Measurements from ENCODE around the gene ABCE1. TPM values are rescaled to one million over a fixed set of nuclear protein-coding genes. Genes with fewer than 3 reads are reported as not detected.
A peak's percentile ranks its signal among the peaks of the same experiment; 100 is the strongest.

Gene ABCE1
- 76.8 and 91.9 TPM in 2 replicates for total RNA-seq
- 84.8 and 105 TPM in 2 replicates for polyA plus RNA-seq
- polyA plus RNA-seq (2012), result 55.6 and 59.4 TPM in 2 replicates
- polyA minus RNA-seq (ENCODE audit: low replicate concordance), result 25.0 and 28.1 TPM in 2 replicates

DNA sequence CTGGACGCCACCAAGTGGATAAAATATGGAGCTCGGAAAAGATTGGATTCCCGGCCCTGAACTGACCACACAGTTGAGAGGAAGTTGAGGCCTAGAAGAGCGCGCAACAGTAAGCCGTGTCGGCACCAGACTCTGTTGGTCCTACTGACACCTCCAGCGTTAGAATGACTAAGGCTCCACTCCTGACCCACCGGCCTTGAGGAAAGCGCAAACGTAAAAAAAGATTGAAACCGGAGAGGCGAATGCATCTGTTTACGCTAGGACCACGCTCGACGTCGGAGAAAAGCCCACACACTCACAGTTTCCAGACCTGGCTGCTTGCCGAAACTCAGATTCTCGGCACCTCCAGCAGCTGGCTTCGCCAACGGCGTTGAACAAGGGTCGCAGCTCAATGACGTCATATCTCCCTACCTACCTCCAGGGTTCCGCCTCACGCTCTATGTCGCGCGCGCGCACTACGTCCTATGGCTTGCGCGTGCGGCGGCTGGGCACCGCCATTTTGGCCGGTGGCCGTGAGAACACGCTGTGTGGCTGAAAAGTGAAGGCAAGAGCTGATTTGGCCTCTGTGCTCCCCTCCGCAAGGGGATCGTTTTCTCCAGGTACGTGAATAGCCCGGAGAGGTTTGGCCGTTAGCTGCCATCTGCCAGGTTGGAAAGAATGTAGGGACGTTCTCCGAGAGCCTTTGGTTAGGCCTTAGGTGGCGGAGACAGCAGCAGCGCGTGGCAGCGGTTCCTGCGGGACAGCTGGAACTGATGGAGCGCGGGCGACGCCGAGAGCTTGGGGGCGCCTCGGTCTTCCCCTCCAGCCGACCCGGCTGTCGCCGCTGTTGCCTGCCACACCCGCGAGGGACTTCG, at the start of gene ABCE1, which contains the start of gene ANAPC10:
Gene ABCE1 (plus strand): TSS at position 491 of the 854 bp plus-strand sequence. CDS start 6,102 bp downstream, outside the sequence.
Gene ANAPC10 (minus strand): TSS at position 376 of the 854 bp plus-strand sequence. CDS start 2,097 bp downstream, outside the sequence.
- no peak for TF ChIP-seq EZH2 (IDR thresholded peaks at IDR 0.05; ENCODE audit: low read length, missing control alignments)
- TF ChIP-seq CTCF (conservative IDR thresholded peaks at IDR 0.05 in 1 of 2, IDR thresholded peaks at IDR 0.05 in 1 of 2; ENCODE audit: low read depth in 1 of 2, low read length in 2 of 2), result peak; percentile 50 to 53
- Histone ChIP-seq H3K4me3 (replicated peaks in 1 of 4; ENCODE audit: control extremely low read depth in 1 of 4, insufficient read depth in 1 of 4, low read depth in 3 of 4, low read length in 4 of 4) (peak within 1 kb of the TSS; percentile 84 to 98 (median 92)), H3K27ac (ENCODE audit: insufficient read depth, low read length) (peak within 1 kb of the TSS; percentile 99), H2AFZ (ENCODE audit: low read length) (peak within 1 kb of the TSS; percentile 99), H3K36me3 (ENCODE audit: control insufficient read depth, insufficient read depth, low read length) (peaks cover 4% of the 10 kb centered on the region), H3K79me2 (ENCODE audit: control insufficient read depth, insufficient read depth, low read length) (peaks cover 72% of the 10 kb centered on the region), H3K4me1 (ENCODE audit: control insufficient read depth, extremely low read depth, insufficient read depth, low read length) (no peaks in the 10 kb centered on the region), H3K4me2 (ENCODE audit: extremely low read depth, insufficient read depth, low read length) (peak within 1 kb of the TSS; percentile 95), H4K20me1 (ENCODE audit: control insufficient read depth, extremely low read depth, insufficient read depth, low read length) (no peaks in the 10 kb centered on the region), H3K27me3 (ENCODE audit: control insufficient read depth, insufficient read depth, low read length) (no peaks in the 10 kb centered on the region), H3K9me3 (ENCODE audit: control insufficient read depth, insufficient read depth, low read depth, low read length) (no peaks in the 10 kb centered on the region), H3K9ac (ENCODE audit: insufficient read depth, low read length) (peak within 1 kb of the TSS; percentile 96)
- peak; percentile 98 to 99 for DNase-seq (ENCODE audit: low read depth in 2 of 2)

- no peaks in the 10 kb centered on the region for H3K9me3 ChIP-seq (ENCODE audit: control insufficient read depth, insufficient read depth, low read depth, low read length)
- no peak overlapping the region for H3K27ac ChIP-seq (ENCODE audit: insufficient read depth, low read length)
- H3K36me3 ChIP-seq (ENCODE audit: control insufficient read depth, insufficient read depth, low read length), result no peaks in the 10 kb centered on the region
- no peak overlapping the region for H3K4me3 ChIP-seq (replicated peaks in 1 of 4; ENCODE audit: control extremely low read depth in 1 of 4, insufficient read depth in 1 of 4, low read depth in 3 of 4, low read length in 4 of 4)
- DNase-seq (ENCODE audit: low read depth in 2 of 2), result peak in 1 of 2 donors; percentile 22
- H3K4me2 ChIP-seq (ENCODE audit: extremely low read depth, insufficient read depth, low read length), result no peak overlapping the region
- H3K27me3 ChIP-seq (ENCODE audit: control insufficient read depth, insufficient read depth, low read length), result no peaks in the 10 kb centered on the region
- no peak overlapping the region for H3K9ac ChIP-seq (ENCODE audit: insufficient read depth, low read length)
- H3K4me1 ChIP-seq (ENCODE audit: control insufficient read depth, extremely low read depth, insufficient read depth, low read length), result no peaks in the 10 kb centered on the region
- H2AFZ ChIP-seq (ENCODE audit: low read length), result no peak overlapping the region
- no peaks in the 10 kb centered on the region for H3K79me2 ChIP-seq (ENCODE audit: control insufficient read depth, insufficient read depth, low read length)
- H4K20me1 ChIP-seq (ENCODE audit: control insufficient read depth, extremely low read depth, insufficient read depth, low read length), result no peaks in the 10 kb centered on the region
- TF ChIP-seq CTCF (conservative IDR thresholded peaks at IDR 0.05 in 1 of 2, IDR thresholded peaks at IDR 0.05 in 1 of 2; ENCODE audit: low read depth in 1 of 2, low read length in 2 of 2), result no peak
- TF ChIP-seq EZH2 (IDR thresholded peaks at IDR 0.05; ENCODE audit: low read length, missing control alignments), result no peak
These were observed 49.3 kb upstream of the ABCE1 start for GRCh38 chr4:145048817-145049216.

DNA sequence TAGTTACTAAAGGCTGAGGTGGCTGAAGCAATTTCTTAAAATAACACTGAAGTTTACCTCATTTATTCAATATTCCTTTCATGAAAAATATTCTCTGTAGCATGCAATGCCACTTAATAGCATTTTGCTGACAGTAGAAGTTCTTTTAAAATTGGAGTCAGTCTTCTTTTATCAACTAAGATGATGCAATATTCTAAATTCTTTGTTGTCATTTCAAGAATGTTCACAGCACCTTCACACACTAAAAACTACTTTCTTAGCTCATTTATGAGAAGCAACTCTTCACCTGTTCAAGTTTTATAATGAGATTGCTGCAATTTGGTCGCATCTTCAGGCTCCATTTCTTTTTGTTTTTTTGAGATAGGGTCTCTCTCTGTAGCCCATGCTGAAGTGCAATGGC, 48.9 kb upstream of the ABCE1 start:
- H2AFZ ChIP-seq (ENCODE audit: low read length), result no peak overlapping the region
- H3K4me3 ChIP-seq (replicated peaks in 1 of 4; ENCODE audit: control extremely low read depth in 1 of 4, insufficient read depth in 1 of 4, low read depth in 3 of 4, low read length in 4 of 4), result no peak overlapping the region
- H3K4me1 ChIP-seq (ENCODE audit: control insufficient read depth, extremely low read depth, insufficient read depth, low read length), result no peaks in the 10 kb centered on the region
- DNase-seq (ENCODE audit: low read depth in 2 of 2), result no peak
- H3K27ac ChIP-seq (ENCODE audit: insufficient read depth, low read length), result no peak overlapping the region
- no peak overlapping the region for H3K9ac ChIP-seq (ENCODE audit: insufficient read depth, low read length)
- H4K20me1 ChIP-seq (ENCODE audit: control insufficient read depth, extremely low read depth, insufficient read depth, low read length), result no peaks in the 10 kb centered on the region
- no peaks in the 10 kb centered on the region for H3K27me3 ChIP-seq (ENCODE audit: control insufficient read depth, insufficient read depth, low read length)
- H3K79me2 ChIP-seq (ENCODE audit: control insufficient read depth, insufficient read depth, low read length), result no peaks in the 10 kb centered on the region
- TF ChIP-seq EZH2 (IDR thresholded peaks at IDR 0.05; ENCODE audit: low read length, missing control alignments) (no peak), CTCF (conservative IDR thresholded peaks at IDR 0.05 in 1 of 2, IDR thresholded peaks at IDR 0.05 in 1 of 2; ENCODE audit: low read depth in 1 of 2, low read length in 2 of 2) (no peak)
- no peaks in the 10 kb centered on the region for H3K9me3 ChIP-seq (ENCODE audit: control insufficient read depth, insufficient read depth, low read depth, low read length)
- no peak overlapping the region for H3K4me2 ChIP-seq (ENCODE audit: extremely low read depth, insufficient read depth, low read length)
- no peaks in the 10 kb centered on the region for H3K36me3 ChIP-seq (ENCODE audit: control insufficient read depth, insufficient read depth, low read length)

Data from fibroblast of lung (primary cell).